ENCODE measurements around the gene PRMT2. TPM values are rescaled to one million over a fixed set of nuclear protein-coding genes. Genes with fewer than 3 reads are reported as not detected.

Gene PRMT2
- total RNA-seq, 2 donors from 2014 or later = 60.9 to 67.8 TPM

DNA sequence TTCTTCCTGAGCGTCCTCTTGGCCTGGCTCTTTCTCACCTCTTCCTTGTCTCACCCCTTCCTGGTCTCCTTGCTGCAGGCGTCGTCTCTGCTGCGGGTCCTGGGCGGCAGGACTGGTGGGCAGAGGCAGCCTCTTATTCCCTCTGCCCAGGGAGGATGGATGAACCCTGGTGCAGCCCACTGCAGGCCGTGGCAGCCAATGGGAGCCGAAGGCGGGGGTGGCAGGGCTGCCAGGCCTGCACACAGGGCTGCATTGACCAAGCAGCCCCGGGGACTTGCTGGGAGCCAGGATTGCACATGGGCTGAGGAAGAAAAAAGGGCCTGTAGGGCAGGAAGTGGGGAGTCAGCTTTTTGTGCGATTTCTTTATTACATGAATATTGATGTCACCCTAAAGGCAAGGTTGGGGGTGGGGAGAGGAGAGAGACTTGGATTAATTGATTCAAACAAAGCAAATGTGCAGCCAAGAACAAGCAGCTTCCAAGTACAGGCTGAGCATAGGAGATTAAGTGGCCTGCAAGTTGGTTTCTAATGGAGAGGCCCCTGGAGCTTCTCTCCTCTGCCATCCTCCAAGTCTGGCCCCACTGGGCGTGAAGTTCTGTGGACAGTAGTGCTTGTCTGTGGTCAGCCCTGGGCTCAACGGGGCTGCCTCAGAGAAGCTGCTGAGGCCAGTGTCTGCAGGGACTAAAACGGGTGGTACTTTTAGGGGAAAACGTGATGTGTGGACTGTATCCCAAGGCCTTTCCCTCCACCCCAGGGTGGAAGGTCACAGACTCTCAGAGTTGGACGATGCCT is 30.3 kb upstream of the PRMT2 start, which contains the start of gene S100B:
TSS of gene S100B (minus strand) at position 108 of the 792 bp plus-strand sequence. CDS start 2,667 bp downstream, outside the sequence.
- Histone ChIP-seq H3K27ac (no peak within 1 kb of the TSS), H3K4me3 (no peak within 1 kb of the TSS)

GRCh38 chr21:46605767-46606426 is 29.6 kb upstream of the PRMT2 start:
- no peak overlapping the region for H3K27ac ChIP-seq
- intact Hi-C loops (cut with DNase I) = no loop called here
- H3K9me3 ChIP-seq = no peaks in the 10 kb centered on the region
- DNase-seq = no peak
- H3K36me3 ChIP-seq = no peaks in the 10 kb centered on the region
- no peak overlapping the region for H3K4me3 ChIP-seq
- TF ChIP-seq CTCF (IDR thresholded peaks at IDR 0.05) = no peak
- no peaks in the 10 kb centered on the region for H3K27me3 ChIP-seq
- no peaks in the 10 kb centered on the region for H3K4me1 ChIP-seq
- no peak overlapping the region for H3K9ac ChIP-seq (ENCODE audit: low read depth in 2 of 2, low read length in 2 of 2)

More for the DNA sequence above, 30.3 kb upstream of the PRMT2 start, which contains the start of gene S100B:
- Histone ChIP-seq H3K36me3 (no peaks in the 10 kb centered on the region), H3K27me3 (no peaks in the 10 kb centered on the region), H3K4me1 (no peaks in the 10 kb centered on the region), H3K9me3 (no peaks in the 10 kb centered on the region), H3K9ac (ENCODE audit: low read depth in 2 of 2, low read length in 2 of 2) (no peak within 1 kb of the TSS)
- intact Hi-C loops (cut with DNase I) = no loop called here
- no peak for TF ChIP-seq CTCF (IDR thresholded peaks at IDR 0.05)
- no peak for DNase-seq

- no peak overlapping the region for H3K27ac ChIP-seq
- intact Hi-C loops (cut with DNase I) = no loop called here
Observed at GRCh38 chr21:46606427-46606813, 29.1 kb upstream of the PRMT2 start.

DNA sequence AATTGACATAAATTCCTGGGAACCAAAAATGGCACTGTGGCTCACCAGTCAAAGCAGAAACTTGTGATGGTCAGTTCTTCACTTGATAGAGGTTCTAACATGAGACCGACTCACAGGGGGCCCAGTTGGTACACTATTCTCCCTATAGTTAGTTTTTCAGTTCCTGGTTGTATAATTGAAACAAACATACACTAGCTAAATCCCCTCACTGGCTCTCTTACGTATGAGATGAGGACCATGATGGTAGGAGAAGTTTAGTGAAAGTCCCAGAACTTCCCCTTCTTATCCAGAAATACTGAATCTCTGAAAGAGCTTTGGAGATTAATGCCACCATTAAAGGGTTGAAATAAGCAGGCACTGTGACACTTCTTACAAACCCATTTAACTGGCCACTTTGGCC is 27.8 kb upstream of the PRMT2 start:
- H3K4me1 ChIP-seq = no peaks in the 10 kb centered on the region
- no peaks in the 10 kb centered on the region for H3K36me3 ChIP-seq
- no peaks in the 10 kb centered on the region for H3K27me3 ChIP-seq
- no peak overlapping the region for H3K27ac ChIP-seq
- H3K4me3 ChIP-seq = no peak overlapping the region
- no peak overlapping the region for H3K9ac ChIP-seq (ENCODE audit: low read depth in 2 of 2, low read length in 2 of 2)
- intact Hi-C loops (cut with DNase I) = no loop called here
- no peak for DNase-seq
- TF ChIP-seq CTCF (IDR thresholded peaks at IDR 0.05) = no peak
- no peaks in the 10 kb centered on the region for H3K9me3 ChIP-seq

More at GRCh38 chr21:46606427-46606813, 29.1 kb upstream of the PRMT2 start:
- H3K4me3 ChIP-seq = no peak overlapping the region
- no peaks in the 10 kb centered on the region for H3K27me3 ChIP-seq
- no peaks in the 10 kb centered on the region for H3K9me3 ChIP-seq
- no peak for TF ChIP-seq CTCF (IDR thresholded peaks at IDR 0.05)
- H3K36me3 ChIP-seq = no peaks in the 10 kb centered on the region
- DNase-seq = no peak
- H3K9ac ChIP-seq (ENCODE audit: low read depth in 2 of 2, low read length in 2 of 2) = no peak overlapping the region
- H3K4me1 ChIP-seq = no peaks in the 10 kb centered on the region

DNA sequence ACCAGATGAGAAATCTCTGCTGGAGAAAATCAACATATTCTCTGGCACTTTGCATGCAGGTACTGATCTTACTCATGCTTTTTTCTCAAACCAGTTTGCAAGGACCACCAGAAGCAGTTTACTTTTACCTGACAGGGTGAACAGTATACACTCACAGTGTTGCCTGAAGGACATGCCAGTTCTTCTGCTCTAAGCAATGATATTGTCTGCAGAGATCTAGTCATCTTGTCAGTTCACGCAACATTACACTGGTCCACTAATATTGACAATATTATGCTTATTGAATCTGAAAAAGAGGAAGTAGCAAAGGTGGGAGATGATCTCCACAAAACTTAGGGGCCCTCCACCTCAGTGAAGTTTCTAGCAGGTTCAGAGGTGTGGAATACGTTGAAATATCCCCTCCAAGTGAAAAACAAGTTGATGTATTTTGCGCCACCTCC is 26.8 kb upstream of the PRMT2 start:
- Histone ChIP-seq H3K27ac (no peak overlapping the region), H3K27me3 (no peaks in the 10 kb centered on the region), H3K9ac (ENCODE audit: low read depth in 2 of 2, low read length in 2 of 2) (no peak overlapping the region), H3K4me1 (no peaks in the 10 kb centered on the region), H3K36me3 (no peaks in the 10 kb centered on the region), H3K9me3 (no peaks in the 10 kb centered on the region), H3K4me3 (no peak overlapping the region)
- no peak for TF ChIP-seq CTCF (IDR thresholded peaks at IDR 0.05)
- intact Hi-C loops (cut with DNase I) = no loop called here
- no peak for DNase-seq

All from colonic mucosa (tissue), 4 donors.